Measurements from ENCODE around the gene TANGO2.

- TF ChIP-seq CTCF (IDR thresholded peaks at IDR 0.05; ENCODE audit: poor library complexity, severe bottlenecking), result no peak
- TF ChIP-seq RAD21 (conservative IDR thresholded peaks at IDR 0.05), result no peak
Measured at GRCh38 chr22:20055144-20055543, 34.2 kb downstream of the TANGO2 start.

Measured in neural cell (in vitro differentiated cells).